ENCODE measurements around the gene PDGFD. TPM values are rescaled to one million over a fixed set of nuclear protein-coding genes. Genes with fewer than 3 reads are reported as not detected.

Gene PDGFD
- total and polyA plus RNA-seq, 2 donors (not counting 3 experiments of a cell fraction or from before 2014, with no cell fraction given): 6.3 to 13.1 TPM

GRCh38 chr11:104191124-104191523, 27.2 kb upstream of the PDGFD start:
- Histone ChIP-seq H2AFZ (ENCODE audit: low read depth, low read length) (no peak overlapping the region), H3K27ac (ENCODE audit: insufficient read depth, low read depth, low read length) (no peak overlapping the region), H3K79me2 (ENCODE audit: control insufficient read depth, insufficient read depth, low read length) (no peaks in the 10 kb centered on the region), H3K9ac (replicated peaks; ENCODE audit: extremely low read depth, insufficient read depth, low read length) (no peak overlapping the region), H3K4me1 (ENCODE audit: control insufficient read depth, extremely low read depth, insufficient read depth, low read length) (no peaks in the 10 kb centered on the region), H3K36me3 (ENCODE audit: control insufficient read depth in 2 of 2, extremely low read depth in 1 of 2, insufficient read depth in 2 of 2, low read length in 2 of 2) (no peaks in the 10 kb centered on the region), H3K9me3 (replicated peaks; ENCODE audit: control insufficient read depth, insufficient read depth, low read length) (no peaks in the 10 kb centered on the region), H3K27me3 (ENCODE audit: control insufficient read depth in 2 of 2, insufficient read depth in 2 of 2, low read length in 2 of 2) (no peaks in the 10 kb centered on the region), H3K9me1 (replicated peaks; ENCODE audit: control insufficient read depth, extremely low read depth, insufficient read depth, low read length) (no peaks in the 10 kb centered on the region), H3K4me2 (ENCODE audit: insufficient read depth, low read length) (no peak overlapping the region), H3K4me3 (replicated peaks in 1 of 3; ENCODE audit: insufficient read depth in 1 of 3, low read depth in 1 of 3, low read length in 3 of 3) (no peak overlapping the region), H4K20me1 (replicated peaks; ENCODE audit: control insufficient read depth, extremely low read depth, insufficient read depth, low read length) (no peaks in the 10 kb centered on the region)
- TF ChIP-seq FOS (IDR thresholded peaks at IDR 0.05; ENCODE audit: borderline replicate concordance, insufficient read depth, low read length) (no peak), MAX (IDR thresholded peaks at IDR 0.05; ENCODE audit: insufficient read depth, insufficient read length) (no peak), POLR2AphosphoS5 (IDR thresholded peaks at IDR 0.05; ENCODE audit: insufficient read depth, low read depth, low read length) (no peak), MYC (IDR thresholded peaks at IDR 0.05; ENCODE audit: low read depth, low read length) (no peak), CTCF (IDR thresholded peaks at IDR 0.05; ENCODE audit: extremely low read depth in 1 of 2, insufficient read depth in 1 of 2, low read depth in 1 of 2, low read length in 2 of 2) (no peak), EZH2 (IDR thresholded peaks at IDR 0.05; ENCODE audit: borderline replicate concordance, low read depth, low read length, severe bottlenecking) (no peak)
- no TSS peak for BruUV-seq (replicated peaks)
- ChIA-PET POLR2A (no interaction called here), CTCF (interaction anchor here (0.7 kb wide), 1 partner anchor 13 kb away, joined by 3 read pairs; no protein-coding TSS in a partner anchor)
- DNase-seq (ENCODE audit: low read depth, low spot score) (no peak), FAIRE-seq (no peak)
- dilution Hi-C loops (cut with MboI; ENCODE audit: extremely low pct_ligation_motif_present, low sequenced_read_pairs) (no loop called here), intact Hi-C loops (cut with micrococcal nuclease) (no loop called here)

Measured in endothelial cell of umbilical vein (primary cell).